Measurements from ENCODE around the gene AXIN1. TPM values are rescaled to one million over a fixed set of nuclear protein-coding genes. Genes with fewer than 3 reads are reported as not detected.

The AXIN1 gene
- total RNA-seq, 1 experiment from 2014 or later: 43.7 TPM

DNA sequence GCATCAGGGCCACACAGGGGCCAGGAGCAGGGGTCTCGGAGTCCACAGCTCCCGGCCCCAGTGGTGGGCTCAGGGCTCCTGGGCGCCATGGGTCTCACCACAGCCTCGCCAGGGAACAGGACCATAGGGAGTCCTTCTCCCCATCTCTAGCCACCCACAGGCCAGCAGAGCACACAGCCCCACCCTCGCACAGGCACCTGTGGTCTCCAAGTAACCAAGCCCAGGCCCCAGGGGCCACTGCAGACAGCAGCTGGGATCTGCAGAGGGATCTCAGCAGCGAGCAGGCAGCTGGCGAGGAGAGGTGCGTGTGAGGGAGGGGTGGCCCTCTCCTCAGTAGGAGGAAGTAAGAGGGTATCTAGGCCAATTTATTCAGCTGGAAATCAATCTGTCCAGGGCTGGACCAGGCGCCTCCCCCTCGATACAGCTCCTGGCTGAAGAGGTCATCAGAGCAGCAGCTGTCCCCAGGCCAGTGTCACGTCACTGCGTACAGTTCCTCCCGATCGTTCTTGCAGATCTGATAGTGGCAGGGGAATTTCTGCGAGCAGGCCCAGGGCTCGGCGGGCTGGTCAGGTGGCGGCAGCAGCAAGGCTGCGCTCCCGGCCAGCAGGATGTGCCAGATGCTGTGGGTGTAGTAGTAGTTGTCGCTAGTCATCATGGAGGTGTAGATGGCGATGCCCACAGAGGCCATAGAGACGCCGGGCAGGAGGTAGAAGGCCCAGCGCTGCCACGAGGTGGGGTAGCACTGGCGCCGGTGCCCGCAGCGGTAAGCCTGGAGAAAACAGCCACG, 19.2 kb upstream of the AXIN1 start:
- Mint-ChIP-seq H3K36me3 (ENCODE audit: insufficient read depth, unreplicated experiment) (peaks cover 22% of the 10 kb centered on the region), H3K4me1 (ENCODE audit: insufficient read depth, unreplicated experiment) (no peaks in the 10 kb centered on the region), H3K27me3 (ENCODE audit: insufficient read depth, unreplicated experiment) (no peaks in the 10 kb centered on the region), H3K9me3 (ENCODE audit: unreplicated experiment) (no peaks in the 10 kb centered on the region), H3K4me3 (ENCODE audit: unreplicated experiment) (no peak overlapping the region), H3K27ac (ENCODE audit: low read depth, unreplicated experiment) (no peak overlapping the region)
- BruUV-seq (replicated peaks): no TSS peak
- ChIA-PET POLR2A (interaction anchor here (0.5 to 1.6 kb wide), 4 partner anchors 9 to 235 kb away, joined by 3 to 13 read pairs (median 6); partner anchors contain the start of genes AXIN1 and DECR2), CTCF (interaction anchor here (0.5 to 2.2 kb wide), 2 partner anchors 10 to 23 kb away, joined by 3 to 6 read pairs; no protein-coding TSS in a partner anchor)
- TF ChIP-seq, protein P1, sequence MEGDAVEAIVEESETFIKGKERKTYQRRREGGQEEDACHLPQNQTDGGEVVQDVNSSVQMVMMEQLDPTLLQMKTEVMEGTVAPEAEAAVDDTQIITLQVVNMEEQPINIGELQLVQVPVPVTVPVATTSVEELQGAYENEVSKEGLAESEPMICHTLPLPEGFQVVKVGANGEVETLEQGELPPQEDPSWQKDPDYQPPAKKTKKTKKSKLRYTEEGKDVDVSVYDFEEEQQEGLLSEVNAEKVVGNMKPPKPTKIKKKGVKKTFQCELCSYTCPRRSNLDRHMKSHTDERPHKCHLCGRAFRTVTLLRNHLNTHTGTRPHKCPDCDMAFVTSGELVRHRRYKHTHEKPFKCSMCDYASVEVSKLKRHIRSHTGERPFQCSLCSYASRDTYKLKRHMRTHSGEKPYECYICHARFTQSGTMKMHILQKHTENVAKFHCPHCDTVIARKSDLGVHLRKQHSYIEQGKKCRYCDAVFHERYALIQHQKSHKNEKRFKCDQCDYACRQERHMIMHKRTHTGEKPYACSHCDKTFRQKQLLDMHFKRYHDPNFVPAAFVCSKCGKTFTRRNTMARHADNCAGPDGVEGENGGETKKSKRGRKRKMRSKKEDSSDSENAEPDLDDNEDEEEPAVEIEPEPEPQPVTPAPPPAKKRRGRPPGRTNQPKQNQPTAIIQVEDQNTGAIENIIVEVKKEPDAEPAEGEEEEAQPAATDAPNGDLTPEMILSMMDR (IDR thresholded peaks at IDR 0.05; ENCODE audit: unreplicated experiment): no peak
- no peak for DNase-seq (ENCODE audit: unreplicated experiment)
- intact Hi-C loops (cut with micrococcal nuclease): no loop called here

GRCh38 chr16:370979-371514, 18.5 kb upstream of the AXIN1 start:
- H3K4me3 Mint-ChIP-seq (ENCODE audit: unreplicated experiment): peak overlapping the region; percentile 81
- no peaks in the 10 kb centered on the region for H3K9me3 Mint-ChIP-seq (ENCODE audit: unreplicated experiment)
- H3K27me3 Mint-ChIP-seq (ENCODE audit: insufficient read depth, unreplicated experiment): no peaks in the 10 kb centered on the region
- intact Hi-C loops (cut with micrococcal nuclease): no loop called here
- CTCF ChIA-PET: interaction anchor here (0.5 to 2.2 kb wide), 2 partner anchors 9 to 24 kb away, joined by 3 to 6 read pairs; no protein-coding TSS in a partner anchor
- H3K27ac Mint-ChIP-seq (ENCODE audit: low read depth, unreplicated experiment): peak overlapping the region; percentile 90
- POLR2A ChIA-PET: interaction anchor here (0.5 to 1.6 kb wide), 12 partner anchors 8 to 234 kb away, joined by 3 to 13 read pairs (median 4); partner anchors contain the start of genes AXIN1, CAPN15, DECR2 and FAM234A
- no TSS peak for BruUV-seq (replicated peaks)
- peaks cover 23% of the 10 kb centered on the region for H3K36me3 Mint-ChIP-seq (ENCODE audit: insufficient read depth, unreplicated experiment)
- TF ChIP-seq, protein P1 (IDR thresholded peaks at IDR 0.05; ENCODE audit: unreplicated experiment): no peak
- no peak for DNase-seq (ENCODE audit: unreplicated experiment)
- H3K4me1 Mint-ChIP-seq (ENCODE audit: insufficient read depth, unreplicated experiment): no peaks in the 10 kb centered on the region

- H3K27me3 Mint-ChIP-seq (ENCODE audit: insufficient read depth, unreplicated experiment): no peaks in the 10 kb centered on the region
- no peaks in the 10 kb centered on the region for H3K9me3 Mint-ChIP-seq (ENCODE audit: unreplicated experiment)
- H3K36me3 Mint-ChIP-seq (ENCODE audit: insufficient read depth, unreplicated experiment): peaks cover 23% of the 10 kb centered on the region
- TF ChIP-seq, protein P1 (IDR thresholded peaks at IDR 0.05; ENCODE audit: unreplicated experiment): no peak
- CTCF ChIA-PET: interaction anchor here (0.6 to 2.2 kb wide), 2 partner anchors 8 to 332 kb away, joined by 3 to 6 read pairs; no protein-coding TSS in a partner anchor
- peak within 1 kb of the TSS; percentile 81 for H3K4me3 Mint-ChIP-seq (ENCODE audit: unreplicated experiment)
- POLR2A ChIA-PET: interaction anchor here (0.6 to 1.6 kb wide), 11 partner anchors 9 to 224 kb away, joined by 3 to 13 read pairs (median 3); partner anchors contain the start of genes AXIN1, CAPN15, DECR2 and FAM234A
- no peaks in the 10 kb centered on the region for H3K4me1 Mint-ChIP-seq (ENCODE audit: insufficient read depth, unreplicated experiment)
- peak; percentile 93 for DNase-seq (ENCODE audit: unreplicated experiment)
- H3K27ac Mint-ChIP-seq (ENCODE audit: low read depth, unreplicated experiment): peak within 1 kb of the TSS; percentile 90
- no TSS peak for BruUV-seq (replicated peaks)
- intact Hi-C loops (cut with micrococcal nuclease): no loop called here
These were observed 17.9 kb upstream of the AXIN1 start, which contains the start of gene MRPL28 for GRCh38 chr16:370443-370842. Gene MRPL28 (minus strand): TSS chr16:370538. CDS start chr16:370218, 320 bp downstream.
